Tibial nerve (tissue), 4 donors: ENCODE data around the gene CLPX. TPM values are rescaled to one million over a fixed set of nuclear protein-coding genes. Genes with fewer than 3 reads are reported as not detected.

Source experiments
- DNase-seq, 2 donors: peaks; one replicate each; pipeline ENCODE4 v3.0.0-alpha.2; 2019; ENCODE audit warnings: low spot score in 2 of 2
- H3K27ac ChIP-seq, 4 donors: fragments of 200-600 bp; sonication (generic) in 3 of 4; one replicate each; pipeline ENCODE4 v1.5.1; 2017 to 2019; ENCODE audit warnings: mild to moderate bottlenecking in 1 of 4
- H3K27me3 ChIP-seq, 2 donors: fragments of 200-600 bp; sonication (generic) in 1 of 2; one replicate each; pipeline versions ENCODE4 v1.5.1 to v1.6.0; 2017 to 2019
- H3K36me3 ChIP-seq, 3 donors: fragments of 200-600 bp; sonication (generic); one replicate each; pipeline ENCODE4 v1.5.1; 2018 to 2019
- H3K4me1 ChIP-seq, 4 donors: fragments of 200-600 bp; sonication (generic) in 3 of 4; one replicate each; pipeline ENCODE4 v1.5.1; 2017 to 2019
- H3K4me3 ChIP-seq, 4 donors: fragments of 200-600 bp; sonication (generic) in 3 of 4; one replicate each; pipeline ENCODE4 v1.5.1; 2017 to 2019; ENCODE audit warnings: mild to moderate bottlenecking in 1 of 4, moderate library complexity in 1 of 4
- H3K9me3 ChIP-seq, 4 donors: fragments of 200-600 bp; sonication (generic) in 3 of 4; one replicate each; pipeline ENCODE4 v1.5.1; 2017 to 2019
- CTCF ChIP-seq, 5 experiments: fragments of 200-600 bp in 3 of 5; fragments of 450-650 bp in 2 of 5; sonication (generic) in 3 of 5; IDR thresholded peaks; one replicate each; pipeline ENCODE4 v1.5.1; 2016 to 2019; ENCODE audit warnings: antibody characterized with exemption in 5 of 5, mild to moderate bottlenecking in 3 of 5, moderate library complexity in 2 of 5
- EP300 ChIP-seq, 2 donors: sonication (generic); formaldehyde crosslinking; IDR thresholded peaks; one replicate each; pipeline ENCODE4 v1.6.1; 2017; ENCODE audit warnings: antibody characterized with exemption in 2 of 2, mild to moderate bottlenecking in 1 of 2
- POLR2A ChIP-seq, 2 donors: fragments of 450-650 bp; IDR thresholded peaks; one replicate each; pipeline ENCODE4 v1.6.1; 2017; ENCODE audit warnings: antibody characterized with exemption in 2 of 2, mild to moderate bottlenecking in 2 of 2, moderate library complexity in 2 of 2
- WGBS, 2 donors: methylation state at CpG; one replicate each; pipeline ENCODE4 v1.1.5; 2018; 5-methylcytosine and 5-hydroxymethylcytosine counted together
- total RNA-seq, 4 donors: library from RNA; depleted of rRNA; stranded (reverse); fragments of >200 nt; gene quantifications; one replicate each; pipeline ENCODE4 v1.1.0, GENCODE V29; 2016

CLPX gene
- total RNA-seq, 4 donors from 2014 or later = 29.5 to 96.7 (median 69.7) TPM

DNA sequence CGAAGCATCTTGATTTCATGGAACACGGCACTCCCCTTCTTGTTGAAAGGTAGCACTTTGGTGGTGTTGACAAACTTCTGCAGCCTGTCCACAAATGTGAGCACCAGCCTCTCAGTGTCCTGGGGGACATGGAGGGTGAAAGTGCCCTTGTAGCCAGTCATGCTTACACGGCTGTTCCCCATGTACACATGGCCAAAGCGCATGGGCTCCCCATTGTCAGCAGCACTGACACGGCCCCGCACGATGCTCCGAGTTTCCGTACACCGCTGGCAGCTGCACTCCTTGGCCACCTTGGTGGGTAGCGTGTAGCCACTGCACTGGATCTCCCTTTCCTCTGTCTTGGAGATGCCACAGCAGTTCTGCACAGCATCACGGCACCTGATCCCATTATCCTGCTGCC lies 13.4 kb upstream of the CLPX start:
- H3K27ac ChIP-seq = no peak overlapping the region
- no peak overlapping the region for H3K4me3 ChIP-seq
- peaks cover 0 to 14% (median 0%) of the 10 kb centered on the region in 3 donors for H3K36me3 ChIP-seq
- no peaks in the 10 kb centered on the region for H3K27me3 ChIP-seq
- TF ChIP-seq CTCF (IDR thresholded peaks at IDR 0.05) (no peak), POLR2A (IDR thresholded peaks at IDR 0.05) (no peak), EP300 (IDR thresholded peaks at IDR 0.05) (no peak)
- WGBS, 2 donors = 95 to 96% methylated on average over 12 of the region's 12 CpGs
- H3K9me3 ChIP-seq = no peaks in the 10 kb centered on the region
- DNase-seq = no peak
- H3K4me1 ChIP-seq = peaks cover 0 to 18% (median 0%) of the 10 kb centered on the region in 4 donors

DNA sequence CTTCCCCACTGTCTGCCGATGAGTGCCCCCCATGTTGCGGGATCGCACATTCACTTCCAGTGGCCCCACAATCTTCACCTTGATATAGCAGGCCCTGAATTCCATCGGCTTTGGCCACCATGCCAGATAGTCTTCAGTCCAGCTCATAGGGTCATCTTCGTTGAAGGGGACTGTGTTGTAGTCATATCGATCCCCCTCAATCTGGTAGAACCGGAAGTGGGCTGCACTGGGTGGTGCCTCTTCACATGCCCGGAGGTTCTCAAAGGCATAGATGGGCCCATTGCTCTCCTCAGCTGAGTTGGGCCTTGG lies 12.1 kb upstream of the CLPX start:
- Histone ChIP-seq H3K4me3 (no peak overlapping the region), H3K27me3 (no peaks in the 10 kb centered on the region), H3K27ac (no peak overlapping the region), H3K9me3 (no peaks in the 10 kb centered on the region), H3K36me3 (peaks cover 0 to 14% (median 0%) of the 10 kb centered on the region in 3 donors), H3K4me1 (peaks cover 0 to 18% (median 0%) of the 10 kb centered on the region in 4 donors)
- no peak for DNase-seq
- no peak for TF ChIP-seq POLR2A (IDR thresholded peaks at IDR 0.05)
- TF ChIP-seq CTCF (IDR thresholded peaks at IDR 0.05) = no peak
- no peak for TF ChIP-seq EP300 (IDR thresholded peaks at IDR 0.05)
- 94 to 99% methylated on average over 8 of the region's 8 CpGs for WGBS, 2 donors

GRCh38 chr15:65196637-65197336 lies 11.6 kb upstream of the CLPX start:
- Histone ChIP-seq H3K4me1 (peaks cover 0 to 18% (median 0%) of the 10 kb centered on the region in 4 donors), H3K9me3 (no peaks in the 10 kb centered on the region), H3K27ac (no peak overlapping the region), H3K4me3 (no peak overlapping the region), H3K27me3 (no peaks in the 10 kb centered on the region), H3K36me3 (peaks cover 0 to 10% (median 0%) of the 10 kb centered on the region in 3 donors)
- no peak for DNase-seq
- TF ChIP-seq POLR2A (IDR thresholded peaks at IDR 0.05) = no peak
- TF ChIP-seq EP300 (IDR thresholded peaks at IDR 0.05) = no peak
- TF ChIP-seq CTCF (IDR thresholded peaks at IDR 0.05) = no peak
- 91 to 95% methylated on average over 13 to 19 of the region's 19 CpGs for WGBS, 2 donors

DNA sequence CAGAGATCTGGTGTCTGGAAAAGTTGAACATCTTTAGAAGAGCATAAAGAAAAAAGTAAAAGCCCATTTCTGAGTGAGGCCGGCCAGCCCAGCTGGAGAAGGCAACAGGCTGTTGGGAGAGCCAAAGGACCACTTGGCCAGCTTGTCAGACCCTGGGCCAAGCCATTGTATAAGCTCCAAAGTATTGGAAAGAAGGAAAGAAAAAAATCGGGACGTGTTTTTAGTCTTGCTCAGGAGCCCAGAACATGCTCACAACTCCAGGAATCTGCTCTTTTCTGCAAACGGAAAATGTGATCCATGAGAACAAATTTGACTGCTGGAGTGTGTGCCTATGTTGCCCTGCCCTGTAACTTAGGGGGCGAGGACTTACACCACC lies 10.4 kb upstream of the CLPX start:
- 65 to 70% methylated on average over 5 of the region's 5 CpGs for WGBS, 2 donors

DNA sequence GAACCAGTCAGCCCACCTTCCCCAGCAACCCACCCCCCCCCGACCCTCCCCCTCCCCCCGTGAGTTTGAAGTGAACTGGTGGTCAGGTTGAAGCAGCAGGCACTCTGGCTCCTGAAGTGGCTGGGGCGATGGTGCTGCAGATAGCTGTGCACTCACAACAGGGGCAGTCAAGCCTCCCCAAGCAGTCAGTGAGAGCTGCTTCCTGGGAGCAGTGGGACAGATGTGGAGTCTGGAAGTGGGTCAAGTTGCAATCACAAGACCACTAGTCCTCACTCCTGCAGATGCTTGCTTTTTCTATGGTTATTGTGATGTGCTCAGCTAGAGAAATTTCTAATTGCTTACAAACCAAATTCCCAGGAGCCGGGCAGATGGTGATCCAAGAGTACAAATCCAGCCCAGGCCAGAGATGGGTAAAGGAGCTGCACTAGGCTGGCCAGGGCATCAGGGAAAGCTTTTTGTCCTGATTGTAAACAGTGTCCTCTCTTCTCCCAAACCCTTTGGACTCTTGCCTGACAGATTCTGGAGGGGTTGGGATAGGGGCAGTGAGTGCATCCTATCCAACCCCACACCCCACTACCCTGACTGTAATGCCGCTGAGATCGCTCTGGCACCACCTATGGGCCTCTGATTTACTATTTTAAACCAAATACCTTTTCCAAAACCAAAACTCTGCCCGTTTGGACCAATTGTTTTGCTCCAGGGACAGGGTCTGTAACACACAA lies 9.8 kb upstream of the CLPX start:
- H3K4me3 ChIP-seq = no peak overlapping the region
- WGBS, 2 donors = 48 to 57% methylated on average over 7 of the region's 7 CpGs
- H3K9me3 ChIP-seq = no peaks in the 10 kb centered on the region
- H3K27ac ChIP-seq = peak overlapping the region in 2 of 4 donors; percentile 58 to 60
- peaks cover 0 to 18% (median 0%) of the 10 kb centered on the region in 4 donors for H3K4me1 ChIP-seq
- TF ChIP-seq CTCF (IDR thresholded peaks at IDR 0.05) (no peak), POLR2A (IDR thresholded peaks at IDR 0.05) (no peak), EP300 (IDR thresholded peaks at IDR 0.05) (no peak)
- peaks cover 0 to 8% (median 0%) of the 10 kb centered on the region in 3 donors for H3K36me3 ChIP-seq
- no peaks in the 10 kb centered on the region for H3K27me3 ChIP-seq
- DNase-seq = no peak

More for the DNA sequence above, 10.4 kb upstream of the CLPX start:
- Histone ChIP-seq H3K36me3 (peaks cover 0 to 8% (median 0%) of the 10 kb centered on the region in 3 donors), H3K27me3 (no peaks in the 10 kb centered on the region), H3K4me3 (no peak overlapping the region), H3K27ac (peak overlapping the region in 2 of 4 donors; percentile 58 to 60), H3K4me1 (peaks cover 0 to 18% (median 0%) of the 10 kb centered on the region in 4 donors), H3K9me3 (no peaks in the 10 kb centered on the region)
- DNase-seq = no peak
- TF ChIP-seq EP300 (IDR thresholded peaks at IDR 0.05) = no peak
- no peak for TF ChIP-seq POLR2A (IDR thresholded peaks at IDR 0.05)
